ENCODE results near the gene RGL1.

DNA sequence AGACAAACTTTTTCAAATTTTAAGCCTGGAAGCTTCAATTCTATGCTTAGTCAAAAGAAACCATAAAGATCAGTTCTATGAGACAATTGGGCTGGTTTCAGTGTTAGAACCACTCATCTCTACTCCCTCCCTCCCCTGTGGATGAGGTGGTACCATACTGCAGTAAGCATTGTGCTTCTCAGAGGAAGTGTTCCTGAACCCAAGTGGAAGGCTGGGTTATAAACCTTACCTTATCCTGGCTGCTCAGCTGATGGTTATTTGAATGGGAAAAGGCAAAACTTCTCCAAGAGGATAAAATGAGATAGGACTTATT is 34.1 kb upstream of the RGL1 start:
- TF ChIP-seq, protein P1, sequence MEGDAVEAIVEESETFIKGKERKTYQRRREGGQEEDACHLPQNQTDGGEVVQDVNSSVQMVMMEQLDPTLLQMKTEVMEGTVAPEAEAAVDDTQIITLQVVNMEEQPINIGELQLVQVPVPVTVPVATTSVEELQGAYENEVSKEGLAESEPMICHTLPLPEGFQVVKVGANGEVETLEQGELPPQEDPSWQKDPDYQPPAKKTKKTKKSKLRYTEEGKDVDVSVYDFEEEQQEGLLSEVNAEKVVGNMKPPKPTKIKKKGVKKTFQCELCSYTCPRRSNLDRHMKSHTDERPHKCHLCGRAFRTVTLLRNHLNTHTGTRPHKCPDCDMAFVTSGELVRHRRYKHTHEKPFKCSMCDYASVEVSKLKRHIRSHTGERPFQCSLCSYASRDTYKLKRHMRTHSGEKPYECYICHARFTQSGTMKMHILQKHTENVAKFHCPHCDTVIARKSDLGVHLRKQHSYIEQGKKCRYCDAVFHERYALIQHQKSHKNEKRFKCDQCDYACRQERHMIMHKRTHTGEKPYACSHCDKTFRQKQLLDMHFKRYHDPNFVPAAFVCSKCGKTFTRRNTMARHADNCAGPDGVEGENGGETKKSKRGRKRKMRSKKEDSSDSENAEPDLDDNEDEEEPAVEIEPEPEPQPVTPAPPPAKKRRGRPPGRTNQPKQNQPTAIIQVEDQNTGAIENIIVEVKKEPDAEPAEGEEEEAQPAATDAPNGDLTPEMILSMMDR (IDR thresholded peaks at IDR 0.05): no peak
- TF ChIP-seq POLR2A (IDR thresholded peaks at IDR 0.05) (no peak), POLR2AphosphoS5 (IDR thresholded peaks at IDR 0.05) (no peak), EP300 (IDR thresholded peaks at IDR 0.05) (no peak)
